Measurements from ENCODE around the gene TIAM2.

DNA sequence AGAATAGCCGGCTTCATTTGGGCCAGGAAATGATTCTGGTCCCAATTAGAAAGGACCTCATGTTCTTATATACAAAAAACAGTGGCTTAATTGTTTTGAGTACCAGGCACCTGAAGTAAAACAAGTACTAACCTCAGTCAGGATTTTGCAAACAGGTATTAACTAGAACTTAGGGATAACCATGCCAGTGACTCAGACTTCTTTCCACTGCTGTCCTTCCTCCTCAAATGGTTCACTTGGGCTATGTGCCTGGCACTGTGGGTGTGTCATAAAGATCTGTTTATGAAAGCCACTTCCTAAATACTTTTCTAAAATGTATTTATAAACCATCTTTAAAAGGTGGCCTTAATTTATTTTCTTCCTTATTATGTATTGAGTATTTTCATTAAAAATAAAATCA is 279.4 kb downstream of the TIAM2 start:
- TF ChIP-seq POLR2AphosphoS5 (IDR thresholded peaks at IDR 0.05; ENCODE audit: low read depth, low read length) = no peak
- no peak for TF ChIP-seq POLR2A (IDR thresholded peaks at IDR 0.05; ENCODE audit: low read depth, low read length)

All from GM12892 (cell line).